Measurements from ENCODE around the gene ELP5. TPM values are rescaled to one million over a fixed set of nuclear protein-coding genes. Genes with fewer than 3 reads are reported as not detected.

Gene ELP5
- total and polyA plus RNA-seq, 10 of the 15 experiments (the other 5 are each of a cell fraction or from before 2014, with no cell fraction given) = 41.1 to 109 (median 77.5) TPM

DNA sequence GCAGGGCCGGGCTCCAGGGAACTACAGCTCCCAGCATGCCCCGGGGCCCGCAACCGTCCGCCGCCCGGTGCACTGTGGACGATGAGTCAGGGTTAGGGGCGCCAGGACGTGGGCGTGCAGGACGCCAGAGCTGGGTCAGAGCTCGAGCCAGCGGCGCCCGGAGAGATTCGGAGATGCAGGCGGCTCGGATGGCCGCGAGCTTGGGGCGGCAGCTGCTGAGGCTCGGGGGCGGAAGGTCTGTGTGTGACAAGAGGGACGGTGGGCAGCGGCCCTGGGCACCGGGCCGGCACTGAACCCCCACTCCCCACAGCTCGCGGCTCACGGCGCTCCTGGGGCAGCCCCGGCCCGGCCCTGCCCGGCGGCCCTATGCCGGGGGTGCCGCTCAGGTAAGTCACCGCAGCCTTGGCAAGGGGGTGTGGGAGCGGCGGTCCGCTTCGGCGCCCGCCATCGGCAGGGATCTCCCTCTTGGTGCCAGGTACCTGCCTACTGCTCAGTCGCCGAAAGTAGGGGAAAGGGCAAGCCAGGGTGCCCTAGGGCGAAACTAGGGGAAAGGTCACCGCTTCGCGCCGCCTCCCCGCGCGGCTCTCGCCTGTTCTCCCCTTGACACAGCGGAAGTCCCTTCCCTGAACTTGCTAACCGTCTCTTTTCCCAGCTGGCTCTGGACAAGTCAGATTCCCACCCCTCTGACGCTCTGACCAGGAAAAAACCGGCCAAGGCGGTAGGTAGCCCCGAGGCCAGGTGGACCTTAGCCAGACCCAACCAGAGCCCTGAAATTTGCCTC is 32.0 kb upstream of the ELP5 start, which contains the start of the genes ACADVL and DLG4 (continued):
- TF ChIP-seq, protein P1, sequence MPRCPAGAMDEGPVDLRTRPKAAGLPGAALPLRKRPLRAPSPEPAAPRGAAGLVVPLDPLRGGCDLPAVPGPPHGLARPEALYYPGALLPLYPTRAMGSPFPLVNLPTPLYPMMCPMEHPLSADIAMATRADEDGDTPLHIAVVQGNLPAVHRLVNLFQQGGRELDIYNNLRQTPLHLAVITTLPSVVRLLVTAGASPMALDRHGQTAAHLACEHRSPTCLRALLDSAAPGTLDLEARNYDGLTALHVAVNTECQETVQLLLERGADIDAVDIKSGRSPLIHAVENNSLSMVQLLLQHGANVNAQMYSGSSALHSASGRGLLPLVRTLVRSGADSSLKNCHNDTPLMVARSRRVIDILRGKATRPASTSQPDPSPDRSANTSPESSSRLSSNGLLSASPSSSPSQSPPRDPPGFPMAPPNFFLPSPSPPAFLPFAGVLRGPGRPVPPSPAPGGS (IDR thresholded peaks at IDR 0.05; ENCODE audit: borderline replicate concordance, insufficient read depth, low read depth, low read length, poor library complexity, severe bottlenecking) = peak; percentile 50
- TF ChIP-seq GABPA (IDR thresholded peaks at IDR 0.05; ENCODE audit: low read depth) (no peak), FOS (IDR thresholded peaks at IDR 0.05; ENCODE audit: borderline replicate concordance, extremely low read depth, insufficient read length) (no peak), SMAD5 (IDR thresholded peaks at IDR 0.05; ENCODE audit: low read depth) (no peak), RFX5 (IDR thresholded peaks at IDR 0.05; ENCODE audit: low read depth, low read length) (no peak), MEF2A (IDR thresholded peaks at IDR 0.05; ENCODE audit: insufficient read depth, low read depth, low read length) (no peak), NFXL1 (IDR thresholded peaks at IDR 0.05; ENCODE audit: borderline replicate concordance) (no peak), SIN3A (IDR thresholded peaks at IDR 0.05; ENCODE audit: low read depth, low read length) (peak; percentile 60), MTA3 (IDR thresholded peaks at IDR 0.05; ENCODE audit: borderline replicate concordance, low read length) (0 out of 2 replicates have a peak, but pooled peaks have one; percentile 41), KLF5 (IDR thresholded peaks at IDR 0.05; ENCODE audit: partially characterized antibody) (no peak), SREBF2 (IDR thresholded peaks at IDR 0.05; ENCODE audit: low read length) (no peak), SRF (IDR thresholded peaks at IDR 0.05; ENCODE audit: low read depth in 2 of 2, low read length in 2 of 2) (0 out of 4 replicates have a peak, but pooled peaks of 1 of the 2 experiments have one; percentile 27), MYC (IDR thresholded peaks at IDR 0.05; ENCODE audit: insufficient read depth, insufficient read length, insufficient replicate concordance, low read length, severe bottlenecking) (no peak), EED (IDR thresholded peaks at IDR 0.05; ENCODE audit: low read depth) (no peak), IRF4 (IDR thresholded peaks at IDR 0.05; ENCODE audit: low read depth, low read length) (no peak)
- TF ChIP-seq, protein P2, sequence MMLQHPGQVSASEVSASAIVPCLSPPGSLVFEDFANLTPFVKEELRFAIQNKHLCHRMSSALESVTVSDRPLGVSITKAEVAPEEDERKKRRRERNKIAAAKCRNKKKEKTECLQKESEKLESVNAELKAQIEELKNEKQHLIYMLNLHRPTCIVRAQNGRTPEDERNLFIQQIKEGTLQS (IDR thresholded peaks at IDR 0.05; ENCODE audit: borderline replicate concordance, extremely low read depth, low read depth, low read length) = no peak
- TF ChIP-seq, protein P3, sequence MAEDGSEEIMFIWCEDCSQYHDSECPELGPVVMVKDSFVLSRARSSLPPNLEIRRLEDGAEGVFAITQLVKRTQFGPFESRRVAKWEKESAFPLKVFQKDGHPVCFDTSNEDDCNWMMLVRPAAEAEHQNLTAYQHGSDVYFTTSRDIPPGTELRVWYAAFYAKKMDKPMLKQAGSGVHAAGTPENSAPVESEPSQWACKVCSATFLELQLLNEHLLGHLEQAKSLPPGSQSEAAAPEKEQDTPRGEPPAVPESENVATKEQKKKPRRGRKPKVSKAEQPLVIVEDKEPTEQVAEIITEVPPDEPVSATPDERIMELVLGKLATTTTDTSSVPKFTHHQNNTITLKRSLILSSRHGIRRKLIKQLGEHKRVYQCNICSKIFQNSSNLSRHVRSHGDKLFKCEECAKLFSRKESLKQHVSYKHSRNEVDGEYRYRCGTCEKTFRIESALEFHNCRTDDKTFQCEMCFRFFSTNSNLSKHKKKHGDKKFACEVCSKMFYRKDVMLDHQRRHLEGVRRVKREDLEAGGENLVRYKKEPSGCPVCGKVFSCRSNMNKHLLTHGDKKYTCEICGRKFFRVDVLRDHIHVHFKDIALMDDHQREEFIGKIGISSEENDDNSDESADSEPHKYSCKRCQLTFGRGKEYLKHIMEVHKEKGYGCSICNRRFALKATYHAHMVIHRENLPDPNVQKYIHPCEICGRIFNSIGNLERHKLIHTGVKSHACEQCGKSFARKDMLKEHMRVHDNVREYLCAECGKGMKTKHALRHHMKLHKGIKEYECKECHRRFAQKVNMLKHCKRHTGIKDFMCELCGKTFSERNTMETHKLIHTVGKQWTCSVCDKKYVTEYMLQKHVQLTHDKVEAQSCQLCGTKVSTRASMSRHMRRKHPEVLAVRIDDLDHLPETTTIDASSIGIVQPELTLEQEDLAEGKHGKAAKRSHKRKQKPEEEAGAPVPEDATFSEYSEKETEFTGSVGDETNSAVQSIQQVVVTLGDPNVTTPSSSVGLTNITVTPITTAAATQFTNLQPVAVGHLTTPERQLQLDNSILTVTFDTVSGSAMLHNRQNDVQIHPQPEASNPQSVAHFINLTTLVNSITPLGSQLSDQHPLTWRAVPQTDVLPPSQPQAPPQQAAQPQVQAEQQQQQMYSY (CRISPR knock-in tag; IDR thresholded peaks at IDR 0.05) = no peak
- TF ChIP-seq, protein P4, sequence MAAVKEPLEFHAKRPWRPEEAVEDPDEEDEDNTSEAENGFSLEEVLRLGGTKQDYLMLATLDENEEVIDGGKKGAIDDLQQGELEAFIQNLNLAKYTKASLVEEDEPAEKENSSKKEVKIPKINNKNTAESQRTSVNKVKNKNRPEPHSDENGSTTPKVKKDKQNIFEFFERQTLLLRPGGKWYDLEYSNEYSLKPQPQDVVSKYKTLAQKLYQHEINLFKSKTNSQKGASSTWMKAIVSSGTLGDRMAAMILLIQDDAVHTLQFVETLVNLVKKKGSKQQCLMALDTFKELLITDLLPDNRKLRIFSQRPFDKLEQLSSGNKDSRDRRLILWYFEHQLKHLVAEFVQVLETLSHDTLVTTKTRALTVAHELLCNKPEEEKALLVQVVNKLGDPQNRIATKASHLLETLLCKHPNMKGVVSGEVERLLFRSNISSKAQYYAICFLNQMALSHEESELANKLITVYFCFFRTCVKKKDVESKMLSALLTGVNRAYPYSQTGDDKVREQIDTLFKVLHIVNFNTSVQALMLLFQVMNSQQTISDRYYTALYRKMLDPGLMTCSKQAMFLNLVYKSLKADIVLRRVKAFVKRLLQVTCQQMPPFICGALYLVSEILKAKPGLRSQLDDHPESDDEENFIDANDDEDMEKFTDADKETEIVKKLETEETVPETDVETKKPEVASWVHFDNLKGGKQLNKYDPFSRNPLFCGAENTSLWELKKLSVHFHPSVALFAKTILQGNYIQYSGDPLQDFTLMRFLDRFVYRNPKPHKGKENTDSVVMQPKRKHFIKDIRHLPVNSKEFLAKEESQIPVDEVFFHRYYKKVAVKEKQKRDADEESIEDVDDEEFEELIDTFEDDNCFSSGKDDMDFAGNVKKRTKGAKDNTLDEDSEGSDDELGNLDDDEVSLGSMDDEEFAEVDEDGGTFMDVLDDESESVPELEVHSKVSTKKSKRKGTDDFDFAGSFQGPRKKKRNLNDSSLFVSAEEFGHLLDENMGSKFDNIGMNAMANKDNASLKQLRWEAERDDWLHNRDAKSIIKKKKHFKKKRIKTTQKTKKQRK (IDR thresholded peaks at IDR 0.05; ENCODE audit: low read depth, low read length) = no peak
- TF ChIP-seq, protein P5, sequence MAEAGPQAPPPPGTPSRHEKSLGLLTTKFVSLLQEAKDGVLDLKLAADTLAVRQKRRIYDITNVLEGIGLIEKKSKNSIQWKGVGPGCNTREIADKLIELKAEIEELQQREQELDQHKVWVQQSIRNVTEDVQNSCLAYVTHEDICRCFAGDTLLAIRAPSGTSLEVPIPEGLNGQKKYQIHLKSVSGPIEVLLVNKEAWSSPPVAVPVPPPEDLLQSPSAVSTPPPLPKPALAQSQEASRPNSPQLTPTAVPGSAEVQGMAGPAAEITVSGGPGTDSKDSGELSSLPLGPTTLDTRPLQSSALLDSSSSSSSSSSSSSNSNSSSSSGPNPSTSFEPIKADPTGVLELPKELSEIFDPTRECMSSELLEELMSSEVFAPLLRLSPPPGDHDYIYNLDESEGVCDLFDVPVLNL (IDR thresholded peaks at IDR 0.05; ENCODE audit: low read depth, low read length) = no peak
